ENCODE measurements around the gene EFHD2.

DNA sequence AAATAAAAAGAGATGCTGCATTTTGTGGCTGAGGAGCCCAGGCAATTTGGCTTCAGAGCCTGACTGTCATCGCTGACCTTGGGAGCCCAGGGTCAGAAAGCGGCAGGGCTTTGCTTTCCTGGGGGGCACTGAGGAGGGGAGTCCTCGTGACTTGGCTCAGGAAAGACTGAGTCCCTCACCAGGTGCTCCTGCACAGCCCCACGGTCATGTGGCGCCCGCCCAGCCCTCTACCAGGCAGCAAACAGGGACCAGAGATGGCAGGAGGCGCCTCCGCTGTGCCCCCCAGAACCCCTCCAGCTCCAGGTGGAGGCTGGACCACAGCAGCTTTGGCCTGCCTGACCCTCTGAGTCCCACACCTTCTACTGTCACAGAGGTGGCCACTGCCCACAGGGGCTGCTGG is 13.2 kb downstream of the EFHD2 start:
- TF ChIP-seq, protein P1, sequence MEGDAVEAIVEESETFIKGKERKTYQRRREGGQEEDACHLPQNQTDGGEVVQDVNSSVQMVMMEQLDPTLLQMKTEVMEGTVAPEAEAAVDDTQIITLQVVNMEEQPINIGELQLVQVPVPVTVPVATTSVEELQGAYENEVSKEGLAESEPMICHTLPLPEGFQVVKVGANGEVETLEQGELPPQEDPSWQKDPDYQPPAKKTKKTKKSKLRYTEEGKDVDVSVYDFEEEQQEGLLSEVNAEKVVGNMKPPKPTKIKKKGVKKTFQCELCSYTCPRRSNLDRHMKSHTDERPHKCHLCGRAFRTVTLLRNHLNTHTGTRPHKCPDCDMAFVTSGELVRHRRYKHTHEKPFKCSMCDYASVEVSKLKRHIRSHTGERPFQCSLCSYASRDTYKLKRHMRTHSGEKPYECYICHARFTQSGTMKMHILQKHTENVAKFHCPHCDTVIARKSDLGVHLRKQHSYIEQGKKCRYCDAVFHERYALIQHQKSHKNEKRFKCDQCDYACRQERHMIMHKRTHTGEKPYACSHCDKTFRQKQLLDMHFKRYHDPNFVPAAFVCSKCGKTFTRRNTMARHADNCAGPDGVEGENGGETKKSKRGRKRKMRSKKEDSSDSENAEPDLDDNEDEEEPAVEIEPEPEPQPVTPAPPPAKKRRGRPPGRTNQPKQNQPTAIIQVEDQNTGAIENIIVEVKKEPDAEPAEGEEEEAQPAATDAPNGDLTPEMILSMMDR (IDR thresholded peaks at IDR 0.05) = no peak
- TF ChIP-seq EZH2 (IDR thresholded peaks at IDR 0.05) = no peak
